GM18508 (cell line): ENCODE results near the gene P2RX6.

ENCODE experiments used
- ATAC-seq: cut with Tn5 transposase; IDR thresholded peaks from one replicate; pipeline ENCODE4 v1.9.1; 2021; ENCODE audit warnings: moderate number of reproducible peaks; ENCODE audit not compliant: insufficient read depth, unreplicated experiment

P2RX6 gene

GRCh38 chr22:21010426-21011113 is 4.4 kb upstream of the P2RX6 start:
- ATAC-seq = no peak

GRCh38 chr22:21012446-21013407 is 2.2 kb upstream of the P2RX6 start:
- no peak for ATAC-seq

- ATAC-seq = no peak
Measured at GRCh38 chr22:21013657-21014201, 1.2 kb upstream of the P2RX6 start.

- ATAC-seq = no peak
Measured at GRCh38 chr22:21014202-21014725, 701 bp upstream of the P2RX6 start.

GRCh38 chr22:21015466-21016006 is 571 bp downstream of the P2RX6 start:
- no peak for ATAC-seq

GRCh38 chr22:21016644-21017420 is 1.9 kb downstream of the P2RX6 start:
- no peak for ATAC-seq

- no peak for ATAC-seq
Measured at GRCh38 chr22:21018314-21018713, 3.3 kb downstream of the P2RX6 start.

GRCh38 chr22:21020802-21021429 is 6.0 kb downstream of the P2RX6 start:
- no peak for ATAC-seq

- ATAC-seq = no peak
Measured at GRCh38 chr22:21022507-21022906, 7.5 kb downstream of the P2RX6 start.

GRCh38 chr22:21022955-21023614 is 8.1 kb downstream of the P2RX6 start:
- ATAC-seq = no peak

- ATAC-seq = no peak
Measured at GRCh38 chr22:21025266-21025665, 10.3 kb downstream of the P2RX6 start.

- ATAC-seq = no peak
Measured at GRCh38 chr22:21025763-21026755, 11.1 kb downstream of the P2RX6 start.

- no peak for ATAC-seq
Measured at GRCh38 chr22:21026783-21027692, 12.1 kb downstream of the P2RX6 start.

- no peak for ATAC-seq
Measured at GRCh38 chr22:21028277-21029251, 13.6 kb downstream of the P2RX6 start.

GRCh38 chr22:21029486-21030025 is 14.6 kb downstream of the P2RX6 start:
- ATAC-seq = no peak
